Right cardiac atrium (tissue), 5 donors: ENCODE measurements around the gene SORCS2. TPM values are rescaled to one million over a fixed set of nuclear protein-coding genes. Genes with fewer than 3 reads are reported as not detected.

Experiments
- microRNA-seq, 2 donors: library from miRNA; unstranded; fragments of <30 nt; microRNA quantifications; one replicate each; pipeline ENCODE4 v1.2.0, GENCODE V29; 2020 to 2021
- polyA plus RNA-seq: library from polyadenylated mRNA; stranded (reverse); fragments of 200-250 nt; gene quantifications from one replicate; pipeline ENCODE4 v1.2.3, GENCODE V29; 2013
- total RNA-seq, 4 donors: library from RNA; stranded (reverse); fragmentation: NEBNext Ultra II Directional; extraction: Animal tissue kit (Norgen Biotek cat#: 25700); gene quantifications; one replicate each; pipeline ENCODE4 v1.2.1, GENCODE V29; 2021
- donor health status: healthy with polysubstance abuse.
- donor health status: DM: no; HTN: yes; CAD: no.
- donor health status: DM: no; HTN: no; CAD: no.
- donor health status: DM: no; HTN: yes; CAD: no; lungs with severe emphysema.
- donor health status: DM: yes; HTN: yes; CAD: no.

SORCS2 gene
- total and polyA plus RNA-seq, 5 donors = 2.1 to 7.3 (median 2.7) TPM

Small RNA genes within 50 kb of the gene (microRNA-seq; reads per million reads assigned to microRNA genes)
- gene MIR4274 (0 reads per million in 2 donors), gene MIR4798 (1.1 to 1.3 reads per million in 2 donors)

Other genes starting within 250 kb of the SORCS2 start
- gene TADA2B, start 149.2 kb upstream of the SORCS2 start, total RNA-seq = 10 to 100 TPM; 29.4 to 35.6 (median 31.7) TPM
- gene TADA2B, start 149.2 kb upstream of the SORCS2 start, polyA plus RNA-seq = 19.7 TPM
- gene GRPEL1, start 124.5 kb upstream of the SORCS2 start, total RNA-seq = 10 to 100 TPM; 28.2 to 36.8 (median 32.5) TPM
- 30.9 TPM for gene GRPEL1, start 124.5 kb upstream of the SORCS2 start, polyA plus RNA-seq
- not detected for gene PSAPL1, start 242.4 kb downstream of the SORCS2 start, total RNA-seq
- gene PSAPL1, start 242.4 kb downstream of the SORCS2 start, polyA plus RNA-seq = not detected